ENCODE results near the gene KRT35.

DNA sequence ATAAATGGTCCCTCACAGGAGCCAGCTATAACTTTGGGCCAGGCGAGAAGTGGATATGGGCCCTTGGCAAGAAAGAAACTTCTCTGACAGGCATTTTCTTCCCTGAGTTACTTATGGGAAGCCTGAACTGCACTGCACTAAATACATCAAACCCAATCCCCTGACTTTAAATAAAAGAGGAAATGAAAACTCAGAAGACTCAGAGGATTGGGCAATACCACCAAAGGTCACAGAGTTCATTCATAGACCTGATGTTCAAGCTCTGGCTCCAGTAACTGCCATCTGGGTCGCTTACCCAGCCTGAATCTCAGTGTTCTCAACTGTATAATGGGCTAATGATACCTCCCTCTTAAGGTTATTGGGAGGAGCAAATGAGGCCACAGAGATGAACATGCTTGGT, 815 bp downstream of the KRT35 start:
- TF ChIP-seq, protein P1, sequence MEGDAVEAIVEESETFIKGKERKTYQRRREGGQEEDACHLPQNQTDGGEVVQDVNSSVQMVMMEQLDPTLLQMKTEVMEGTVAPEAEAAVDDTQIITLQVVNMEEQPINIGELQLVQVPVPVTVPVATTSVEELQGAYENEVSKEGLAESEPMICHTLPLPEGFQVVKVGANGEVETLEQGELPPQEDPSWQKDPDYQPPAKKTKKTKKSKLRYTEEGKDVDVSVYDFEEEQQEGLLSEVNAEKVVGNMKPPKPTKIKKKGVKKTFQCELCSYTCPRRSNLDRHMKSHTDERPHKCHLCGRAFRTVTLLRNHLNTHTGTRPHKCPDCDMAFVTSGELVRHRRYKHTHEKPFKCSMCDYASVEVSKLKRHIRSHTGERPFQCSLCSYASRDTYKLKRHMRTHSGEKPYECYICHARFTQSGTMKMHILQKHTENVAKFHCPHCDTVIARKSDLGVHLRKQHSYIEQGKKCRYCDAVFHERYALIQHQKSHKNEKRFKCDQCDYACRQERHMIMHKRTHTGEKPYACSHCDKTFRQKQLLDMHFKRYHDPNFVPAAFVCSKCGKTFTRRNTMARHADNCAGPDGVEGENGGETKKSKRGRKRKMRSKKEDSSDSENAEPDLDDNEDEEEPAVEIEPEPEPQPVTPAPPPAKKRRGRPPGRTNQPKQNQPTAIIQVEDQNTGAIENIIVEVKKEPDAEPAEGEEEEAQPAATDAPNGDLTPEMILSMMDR (IDR thresholded peaks at IDR 0.05): no peak
- no peak for TF ChIP-seq POLR2A (IDR thresholded peaks at IDR 0.05)
